Limb (tissue), 2 donors: ENCODE measurements around the gene TMEM212.

Experiments used
- DNase-seq, 2 donors: peaks; one replicate each; pipeline ENCODE4 v3.0.0-alpha.2; 2016; ENCODE audit errors: extremely low spot score in 2 of 2

The TMEM212 gene

DNA sequence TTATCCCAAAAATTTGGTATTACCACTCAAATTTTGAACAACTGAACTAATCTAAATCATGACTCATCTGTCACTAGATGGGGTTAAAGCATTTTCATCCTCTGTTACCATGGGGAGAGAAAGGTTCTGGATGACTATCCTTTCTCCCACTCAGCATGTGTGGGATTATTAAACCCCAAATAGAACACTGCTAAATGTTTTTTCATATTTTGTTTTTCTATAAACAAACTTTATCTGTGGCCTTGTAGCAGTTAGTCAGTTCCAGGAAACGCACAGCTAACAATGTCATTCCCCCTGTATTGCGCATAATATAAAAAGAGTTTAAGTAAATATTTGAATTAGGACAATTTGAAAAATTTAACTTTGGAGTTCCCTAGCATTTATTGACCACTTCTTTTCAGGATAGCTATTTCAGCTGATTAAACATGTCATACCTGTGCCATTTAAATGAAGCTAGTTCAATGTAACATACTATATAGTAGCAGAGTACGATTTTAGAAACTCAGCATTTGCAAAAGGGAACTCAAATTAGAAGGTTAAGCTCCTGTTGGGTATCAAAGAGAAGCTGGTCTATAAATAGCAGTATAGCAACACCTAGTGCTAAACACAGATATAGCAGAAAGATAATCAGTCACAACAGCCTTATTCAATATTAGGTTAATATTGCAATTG lies 9.2 kb upstream of the TMEM212 start:
- DNase-seq = no peak

DNA sequence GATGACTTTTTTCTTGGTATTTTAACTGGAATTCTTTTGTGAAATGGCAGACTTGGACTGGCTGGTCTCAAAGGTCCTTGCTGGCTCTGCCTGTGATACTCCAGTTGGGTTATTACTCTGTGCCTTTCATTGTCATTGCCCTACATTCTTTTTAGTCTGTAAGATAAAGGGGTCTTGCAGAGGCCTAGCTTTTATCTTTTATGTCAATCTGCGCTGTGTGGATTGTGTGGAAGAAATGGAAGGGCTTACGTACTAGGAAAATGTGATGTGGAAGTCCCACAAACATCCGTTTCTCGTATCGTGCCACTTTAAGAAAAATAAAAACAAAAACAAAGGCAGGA lies 8.7 kb upstream of the TMEM212 start:
- DNase-seq = no peak

DNA sequence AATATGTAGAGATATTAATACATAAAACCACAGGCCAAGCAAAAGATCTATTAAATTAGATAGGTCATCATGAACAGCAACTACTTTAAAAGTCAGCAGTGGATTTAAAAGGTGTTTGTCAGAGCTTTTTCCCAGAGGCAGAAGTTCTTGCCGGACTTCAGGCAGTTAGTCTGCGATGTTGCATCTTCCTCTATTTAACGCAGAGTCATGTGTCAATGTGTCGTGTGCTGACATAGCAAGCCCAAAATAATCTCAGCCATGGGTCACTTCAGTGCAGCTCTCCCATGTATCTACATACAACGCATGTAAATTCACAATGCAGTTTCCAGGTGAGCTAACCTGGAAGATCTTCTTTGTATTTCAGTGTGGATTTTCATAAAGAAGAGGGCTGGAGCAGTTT lies 8.0 kb upstream of the TMEM212 start:
- DNase-seq = no peak

DNA sequence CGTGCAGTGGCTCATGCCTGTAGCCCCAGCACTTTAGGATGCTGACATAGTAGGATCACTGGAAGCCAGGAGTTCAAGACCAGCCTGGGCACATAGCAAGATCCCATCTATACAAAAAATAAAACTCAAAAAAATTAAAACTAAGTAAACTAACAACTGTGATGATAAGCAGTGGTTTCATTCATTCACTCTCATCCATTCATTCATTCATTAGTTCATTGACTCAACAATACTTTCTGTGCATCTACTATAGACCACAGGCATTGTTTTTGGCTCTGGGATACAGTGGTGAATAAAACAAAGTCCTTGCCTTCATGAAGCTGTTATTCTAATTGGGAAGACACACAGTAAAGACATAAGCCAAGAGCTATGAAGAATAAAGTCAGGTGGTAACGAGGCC lies 7.5 kb upstream of the TMEM212 start:
- no peak for DNase-seq

DNA sequence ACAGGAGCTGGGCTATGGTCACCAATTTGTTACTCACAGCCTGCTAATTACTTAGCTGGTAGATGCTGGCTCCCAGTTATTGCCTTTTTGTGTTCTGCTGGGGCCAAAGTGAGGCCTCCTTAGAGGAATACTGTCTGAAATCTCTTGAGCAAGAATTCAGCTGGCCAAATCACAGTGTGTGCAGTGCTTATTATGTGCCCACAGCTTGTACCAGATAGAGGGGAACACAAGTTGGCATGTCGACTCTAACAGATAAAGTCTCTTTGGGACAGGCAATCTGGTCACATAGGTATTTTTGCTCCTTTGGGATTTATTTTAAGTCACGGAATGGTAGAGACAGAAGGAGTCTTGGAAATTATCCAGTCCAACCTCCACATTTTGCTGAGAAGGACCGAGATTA lies 6.3 kb upstream of the TMEM212 start:
- DNase-seq = no peak

DNA sequence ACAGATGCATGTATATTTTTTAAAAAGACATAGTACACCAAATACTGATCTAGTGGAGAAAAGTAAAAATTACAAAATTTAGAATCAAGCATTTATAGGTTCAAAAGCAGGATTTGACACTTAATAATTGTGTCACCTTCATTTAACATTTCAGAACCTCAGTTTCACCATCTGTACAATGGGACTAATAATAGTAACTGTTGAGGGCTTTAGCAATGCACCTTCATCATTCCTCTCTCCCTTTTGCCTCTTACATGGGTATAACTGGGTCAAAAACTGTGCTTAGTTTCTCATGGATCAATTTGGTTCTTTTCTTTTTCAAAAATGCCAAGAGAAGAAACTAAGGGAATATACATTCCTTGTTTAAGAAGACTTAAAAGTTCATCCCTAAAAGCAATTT lies 5.5 kb upstream of the TMEM212 start:
- no peak for DNase-seq

DNA sequence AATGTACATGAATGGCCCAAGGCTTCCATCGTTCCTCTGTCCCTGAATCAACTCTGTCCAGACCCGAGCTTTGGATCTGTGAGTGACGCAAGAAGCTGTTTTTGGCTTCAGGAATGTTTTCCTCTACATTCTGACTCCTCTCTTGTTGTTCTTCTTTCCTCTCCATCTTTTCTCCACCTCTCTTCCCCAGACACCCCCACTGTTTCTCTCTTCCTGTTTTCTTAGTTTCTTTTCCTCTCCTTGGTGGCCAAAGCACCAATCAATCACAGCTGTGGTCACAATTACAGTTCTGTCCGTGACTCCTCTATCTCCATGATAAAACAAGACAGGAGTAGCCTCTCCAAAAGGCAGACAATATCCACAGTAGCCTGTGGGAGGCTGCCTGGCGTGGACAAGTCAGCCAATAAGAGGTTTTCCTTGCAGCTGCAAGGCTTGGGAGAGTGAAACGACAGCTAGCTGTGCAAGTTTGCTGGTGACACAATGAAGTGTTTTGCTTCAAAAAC lies 4.9 kb upstream of the TMEM212 start:
- DNase-seq = no peak

DNA sequence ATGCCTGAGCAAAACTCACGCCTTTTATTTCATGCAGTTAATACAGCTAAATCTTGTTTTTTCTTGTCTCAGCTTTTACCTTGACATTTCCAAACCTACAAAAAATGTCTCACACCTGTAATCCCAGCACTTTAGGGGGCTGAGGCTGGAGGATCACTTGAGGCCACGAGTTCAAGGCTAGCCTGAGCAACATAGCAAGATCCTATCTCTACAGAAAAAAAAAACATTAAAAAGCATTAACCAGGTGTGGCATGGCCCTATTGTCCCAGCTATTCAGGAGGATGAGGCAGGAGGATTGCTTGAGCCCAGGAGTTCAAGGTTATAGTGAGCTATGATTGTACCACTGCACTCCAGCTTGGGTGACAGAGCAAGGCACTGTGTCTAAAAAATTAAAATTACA lies 3.9 kb upstream of the TMEM212 start:
- DNase-seq = no peak

DNA sequence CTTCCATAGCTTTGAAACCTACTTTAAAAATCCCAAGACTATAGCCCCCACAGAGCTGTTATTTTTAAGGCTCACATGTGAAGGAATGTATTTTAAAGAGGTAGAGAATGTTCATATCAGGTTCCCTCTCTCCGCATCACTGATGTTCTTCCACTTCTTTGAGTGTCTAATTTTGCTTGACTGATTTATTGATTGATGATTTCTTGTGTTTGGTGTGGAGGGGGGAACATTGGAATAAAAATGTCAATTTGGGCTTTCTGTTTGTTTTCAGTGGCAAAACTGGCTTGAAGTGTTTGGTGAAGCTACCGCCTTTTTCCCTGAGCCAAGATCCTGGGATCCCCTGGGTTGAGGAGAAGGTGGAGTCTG lies 2.7 kb upstream of the TMEM212 start:
- DNase-seq = no peak

DNA sequence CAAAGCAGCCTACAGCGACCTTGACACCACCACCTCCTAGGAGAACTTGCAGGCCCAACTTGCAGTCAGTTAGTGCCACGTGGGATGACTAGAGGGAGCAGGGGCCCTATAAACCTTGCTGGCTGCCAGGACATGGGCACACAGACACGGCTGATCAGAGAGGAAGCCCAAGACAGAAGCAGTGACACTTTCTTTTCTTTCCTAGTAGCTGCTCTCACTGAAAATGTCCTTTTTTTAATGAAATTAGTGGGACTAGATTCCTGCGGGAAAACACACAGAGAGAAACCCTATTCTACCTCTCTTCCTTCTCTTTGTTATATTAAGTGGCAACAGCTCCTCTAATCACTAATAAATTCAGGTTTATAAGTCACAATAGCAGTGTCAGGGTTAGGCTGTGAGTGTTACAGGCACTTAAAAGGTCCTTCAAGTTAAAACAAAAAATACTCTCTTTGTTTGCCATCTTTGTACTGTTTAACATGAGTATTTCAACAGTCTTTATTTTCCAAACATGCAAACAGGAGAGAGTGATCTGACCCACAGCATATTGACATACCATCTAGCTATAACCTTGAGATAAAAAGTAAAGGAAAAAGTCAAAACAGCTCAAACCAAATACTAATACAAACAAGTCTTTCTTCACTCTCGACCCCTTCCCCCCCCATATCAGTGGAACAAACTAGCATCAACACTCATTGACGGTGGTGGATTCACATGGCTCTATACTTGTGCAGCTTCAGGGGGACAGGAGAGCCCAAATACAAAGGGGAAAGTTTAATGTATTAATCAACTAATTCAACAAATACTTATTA lies 2.1 kb upstream of the TMEM212 start:
- no peak for DNase-seq

DNA sequence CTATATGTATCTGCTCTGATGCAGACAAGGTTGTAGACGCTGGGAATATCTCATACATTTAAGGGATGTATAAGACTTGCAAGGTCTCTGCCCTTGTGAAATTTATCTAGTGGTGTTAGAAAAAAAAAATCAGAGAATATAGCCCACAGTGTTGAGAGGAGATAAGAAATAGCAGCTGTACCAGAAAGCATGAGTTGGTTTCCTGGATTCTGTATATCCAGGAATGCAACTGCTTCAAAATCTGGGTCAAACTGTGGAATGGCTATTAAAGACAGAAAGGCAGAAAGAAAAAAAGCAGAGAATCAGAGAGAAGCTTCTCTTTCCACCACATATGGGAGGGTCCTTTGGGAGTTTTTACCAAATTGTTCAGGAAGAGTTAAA lies 1.5 kb upstream of the TMEM212 start:
- no peak for DNase-seq

DNA sequence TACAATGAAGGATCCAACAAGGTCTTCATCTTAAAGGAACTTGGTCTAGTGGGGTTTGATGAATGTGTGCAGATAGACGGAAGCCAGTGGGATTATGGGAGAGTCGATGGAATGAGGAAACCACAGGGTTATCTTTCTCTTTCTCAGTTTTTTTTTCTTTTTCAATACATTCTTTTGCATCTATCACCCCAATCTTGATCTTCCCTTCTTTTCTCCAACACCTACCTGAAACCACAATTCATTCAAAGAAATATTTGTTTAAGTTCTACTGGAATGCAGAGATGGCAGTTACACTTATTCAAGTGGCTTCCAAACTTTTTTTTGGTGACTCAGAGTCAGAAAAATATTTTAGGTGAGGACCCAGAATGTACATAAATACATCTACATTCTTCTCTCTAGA lies 1.7 kb downstream of the TMEM212 start:
- no peak for DNase-seq

DNA sequence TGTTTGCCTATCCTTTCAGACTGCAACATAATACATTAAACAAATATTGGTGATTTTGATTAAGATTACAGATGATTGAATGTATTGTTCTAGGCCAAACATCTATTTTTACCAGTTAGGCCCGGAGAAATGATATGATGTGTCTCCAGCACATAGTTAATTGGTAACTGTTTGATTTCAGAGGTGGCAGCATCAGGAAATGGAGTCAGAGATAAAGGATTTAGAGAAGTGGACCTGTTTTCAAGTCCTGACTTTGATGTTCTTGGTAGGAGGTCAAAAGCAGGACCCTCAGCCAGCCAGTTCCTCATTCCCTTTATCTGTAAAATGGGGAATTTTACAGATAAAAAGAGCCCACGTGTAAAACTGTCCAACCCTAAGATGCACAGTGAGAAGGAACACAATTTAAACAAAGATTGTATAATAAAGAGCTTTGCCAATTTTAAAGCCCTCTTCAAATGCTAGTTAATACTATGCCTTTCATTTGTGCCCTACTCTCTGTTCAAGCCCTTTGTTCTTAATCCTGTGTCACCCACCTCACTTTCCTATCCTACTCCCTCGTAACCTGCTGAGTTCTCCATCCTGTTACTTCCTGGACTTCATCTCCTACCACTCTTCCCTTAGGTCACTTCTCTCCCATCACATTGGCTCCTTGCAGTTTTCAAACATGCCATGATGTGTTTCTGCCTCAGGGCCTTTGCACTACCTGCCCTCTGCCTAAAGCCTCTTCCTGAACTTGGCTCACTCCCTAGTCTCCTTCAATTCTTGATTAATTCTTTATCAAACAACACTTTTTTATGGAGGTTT lies 2.5 kb downstream of the TMEM212 start:
- no peak for DNase-seq

DNA sequence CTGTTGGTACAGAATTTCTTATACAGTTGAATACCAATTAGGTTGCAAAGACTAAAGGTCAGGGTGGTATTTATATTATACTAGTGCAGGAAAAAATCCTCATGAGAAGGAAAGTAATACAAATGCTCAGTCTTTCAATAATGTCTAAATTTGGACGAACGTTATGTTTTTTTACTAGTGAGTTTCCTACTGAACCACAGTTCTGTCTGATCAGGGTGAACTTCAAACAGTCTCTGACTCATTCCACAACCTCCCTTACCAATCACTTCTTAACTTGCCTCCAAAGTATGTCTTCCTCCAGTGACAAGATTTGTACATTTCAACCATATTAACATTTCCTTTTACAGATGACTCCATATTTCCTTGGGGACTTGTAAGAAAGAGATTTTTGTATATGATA lies 3.4 kb downstream of the TMEM212 start:
- no peak for DNase-seq

DNA sequence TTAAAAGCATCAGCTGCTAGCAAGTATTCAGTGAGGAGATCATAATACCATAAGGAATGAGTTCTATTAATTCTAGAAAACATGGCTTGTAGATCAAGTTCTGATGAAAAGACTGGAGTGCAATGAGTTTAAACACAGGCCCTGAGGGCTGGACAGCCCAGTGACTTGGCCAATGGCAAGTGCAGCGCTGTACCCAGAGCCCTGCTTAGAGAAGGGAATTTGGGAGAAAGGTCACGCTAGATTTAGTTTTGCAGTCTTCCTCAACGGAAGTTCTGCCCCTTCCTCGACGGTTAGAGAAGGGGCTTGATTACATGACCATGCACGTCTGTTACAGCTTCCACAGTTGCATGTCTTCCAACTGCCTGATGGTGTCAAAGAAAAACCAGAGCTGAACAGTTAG lies 4.0 kb downstream of the TMEM212 start:
- DNase-seq = no peak

DNA sequence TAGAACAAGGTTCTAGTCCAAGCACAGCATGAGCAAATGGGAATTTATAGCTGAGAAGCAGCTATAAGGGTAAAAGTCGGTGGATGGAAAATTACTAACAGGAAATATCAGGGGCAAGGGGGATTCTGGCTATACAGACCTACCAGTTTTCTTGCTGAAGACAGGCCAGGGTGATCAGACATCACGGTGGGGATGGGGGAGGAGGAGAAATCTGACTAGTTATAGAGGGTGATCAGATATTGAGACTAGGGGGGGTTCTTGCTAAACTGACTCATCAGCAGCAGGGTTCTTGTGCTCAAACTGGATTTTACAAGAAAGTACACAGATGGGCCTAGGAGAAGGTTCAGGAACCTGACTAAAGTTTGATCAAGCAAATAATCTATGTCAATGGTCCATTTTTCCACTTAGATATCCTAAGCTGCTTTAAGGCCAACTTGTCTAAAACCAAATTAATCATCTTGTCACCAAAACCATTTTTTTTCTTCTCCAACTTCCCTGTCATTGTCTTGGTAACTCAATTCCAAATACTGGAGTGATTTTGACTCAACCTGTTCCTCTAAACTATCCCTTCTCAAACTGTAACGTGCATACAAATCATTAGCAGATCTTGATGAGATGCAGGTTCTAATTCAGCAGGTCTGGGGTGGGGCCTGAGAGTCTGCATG lies 4.6 kb downstream of the TMEM212 start:
- DNase-seq = no peak

DNA sequence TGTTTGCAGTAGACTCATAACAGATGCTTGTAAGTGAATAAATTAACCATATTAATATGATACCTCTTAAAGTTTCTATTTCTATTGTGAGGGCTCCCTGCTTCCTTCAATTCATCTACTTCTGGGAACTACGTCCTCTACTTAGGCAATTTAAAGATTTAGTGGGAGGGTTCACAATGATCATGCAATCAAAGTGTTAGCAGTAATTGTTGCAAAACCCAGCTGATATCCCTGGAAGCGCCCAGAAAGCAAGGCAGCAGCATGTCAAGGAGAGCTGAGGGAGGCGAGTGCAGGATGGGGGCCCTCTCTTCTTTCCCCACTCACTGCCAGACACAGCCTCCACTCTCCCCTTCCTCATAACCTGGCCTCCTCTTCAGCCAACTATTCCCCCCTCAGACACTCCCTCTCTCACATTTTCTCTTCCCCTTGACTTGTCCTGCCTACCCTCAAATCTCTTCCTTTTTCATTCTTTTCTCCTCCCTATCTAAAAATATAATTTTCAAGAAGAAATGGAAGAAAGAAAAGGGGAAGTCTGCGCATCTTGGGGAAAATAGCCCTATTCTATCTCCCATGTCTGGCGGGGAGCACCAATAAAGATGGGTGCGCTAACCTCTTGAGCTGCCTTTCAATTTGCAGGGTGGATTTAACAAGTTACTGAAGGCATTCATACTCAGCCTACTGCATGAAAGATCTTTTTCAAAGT lies 6.6 kb downstream of the TMEM212 start:
- DNase-seq = no peak

DNA sequence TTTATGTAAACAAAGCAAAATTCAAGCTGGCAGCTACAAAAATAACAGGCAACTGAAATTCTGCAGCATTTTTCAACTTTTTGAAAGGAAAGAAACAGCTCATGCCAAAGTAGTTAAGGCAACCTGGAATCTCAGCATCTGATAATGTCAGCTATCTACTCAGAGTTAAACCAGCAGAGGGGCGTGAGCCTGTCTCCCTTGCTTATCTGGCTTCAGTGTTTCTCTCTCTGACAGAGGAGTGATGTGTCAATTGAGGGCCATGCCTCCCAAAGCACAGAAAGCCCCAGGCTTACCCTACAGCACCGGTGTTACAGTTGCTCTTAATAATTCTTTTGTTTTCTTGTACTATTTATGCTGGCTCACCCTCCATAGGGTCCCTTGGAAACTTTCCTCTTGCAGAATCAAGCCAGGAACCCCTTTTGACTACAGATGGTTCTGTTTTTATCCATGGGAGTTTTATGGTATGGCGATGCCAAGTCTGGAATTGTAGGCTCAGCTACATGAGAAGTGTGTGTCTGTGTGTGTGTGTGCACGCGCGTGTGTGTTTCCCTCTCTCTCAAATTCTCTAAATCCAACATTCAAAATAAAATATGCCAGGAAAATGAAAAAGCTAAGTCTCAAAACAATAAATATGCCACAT lies 7.3 kb downstream of the TMEM212 start:
- DNase-seq = no peak

DNA sequence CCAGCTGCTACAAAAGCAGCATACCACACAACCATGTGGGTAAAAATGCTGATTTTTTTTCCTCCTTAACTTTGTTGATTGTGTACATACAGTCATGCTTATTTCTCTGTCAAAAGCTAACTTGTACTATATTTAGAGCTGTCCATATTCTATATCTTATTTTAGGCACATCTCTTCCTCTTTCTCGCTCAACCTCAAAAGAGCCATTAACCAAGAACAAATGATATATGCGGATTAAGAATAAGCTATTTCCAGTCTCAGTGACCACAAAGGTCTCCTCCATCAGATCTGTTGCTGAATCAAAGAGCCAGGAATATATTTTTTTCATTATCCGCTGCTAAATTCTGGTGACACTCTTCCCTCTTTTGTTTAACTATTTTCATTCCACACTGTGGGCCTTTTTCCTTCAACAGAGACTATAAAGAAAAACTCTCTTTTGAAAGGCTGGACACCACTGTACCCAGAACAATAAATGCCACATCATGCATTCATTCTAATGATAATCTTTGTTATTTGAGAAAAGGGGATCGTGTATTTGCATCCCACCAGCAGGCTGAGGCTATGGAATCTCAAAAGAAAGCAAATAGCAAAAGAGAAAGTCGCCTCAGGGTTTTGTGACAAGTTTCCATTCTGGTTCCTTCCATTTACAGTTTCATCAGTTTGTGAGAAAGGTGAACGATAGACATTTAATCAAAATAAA lies 8.0 kb downstream of the TMEM212 start:
- no peak for DNase-seq

DNA sequence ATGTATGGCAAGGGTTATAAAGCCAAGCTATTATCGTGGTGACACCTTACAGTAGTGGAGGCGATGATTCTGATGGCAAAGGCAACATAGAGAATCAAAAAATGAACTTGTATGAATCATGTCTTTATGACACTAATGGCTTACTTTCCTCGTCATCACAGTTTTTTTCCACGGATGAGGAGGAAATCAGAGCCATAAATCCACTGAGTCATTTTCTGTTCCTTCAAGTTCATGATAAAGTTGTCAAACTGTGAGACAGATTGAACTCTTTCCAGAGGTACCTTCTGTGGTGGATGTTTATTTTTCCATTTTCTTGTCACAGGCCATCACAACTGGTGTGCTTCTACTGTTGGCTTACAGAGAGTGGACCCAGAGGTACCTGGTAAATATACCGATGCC lies 8.5 kb downstream of the TMEM212 start:
- no peak for DNase-seq
